NCI-H2171 (cell line): ENCODE measurements around the gene RUNX1.

ENCODE experiments used
- DNase-seq: peaks from one replicate; lab custom pipeline; 2025; lab: John Stamatoyannopoulos, UW

The RUNX1 gene

GRCh38 chr21:34897828-34898227 is 151.3 kb downstream of the RUNX1 start:
- no peak for DNase-seq

GRCh38 chr21:34894401-34894800 is 154.7 kb downstream of the RUNX1 start:
- DNase-seq: no peak

GRCh38 chr21:34892209-34892608 is 156.9 kb downstream of the RUNX1 start:
- no peak for DNase-seq

GRCh38 chr21:34891613-34891943 is 157.5 kb downstream of the RUNX1 start:
- no peak for DNase-seq

- no peak for DNase-seq
These were observed 158.1 kb downstream of the RUNX1 start for GRCh38 chr21:34890724-34891612.

GRCh38 chr21:34890470-34890723 is 158.7 kb downstream of the RUNX1 start:
- DNase-seq: no peak

- peak; percentile 37 for DNase-seq
These were observed 159.2 kb downstream of the RUNX1 start for GRCh38 chr21:34889676-34890469.

- DNase-seq: peak; percentile 22
These were observed 159.8 kb downstream of the RUNX1 start for GRCh38 chr21:34889320-34889675.

- DNase-seq: peak; percentile 87
These were observed 160.4 kb downstream of the RUNX1 start for GRCh38 chr21:34888569-34889319.

GRCh38 chr21:34887725-34888568 is 161.2 kb downstream of the RUNX1 start:
- DNase-seq: peak; percentile 14

GRCh38 chr21:34887105-34887442 is 162.0 kb downstream of the RUNX1 start:
- peak; percentile 13 for DNase-seq

- DNase-seq: no peak
These were observed 162.6 kb downstream of the RUNX1 start for GRCh38 chr21:34886240-34887104.

- no peak for DNase-seq
These were observed 163.4 kb downstream of the RUNX1 start for GRCh38 chr21:34885626-34886239.

- no peak for DNase-seq
These were observed 164.0 kb downstream of the RUNX1 start for GRCh38 chr21:34885125-34885524.

- no peak for DNase-seq
These were observed 164.7 kb downstream of the RUNX1 start for GRCh38 chr21:34884346-34884929.

- DNase-seq: no peak
These were observed 165.4 kb downstream of the RUNX1 start for GRCh38 chr21:34883491-34884271.

GRCh38 chr21:34882719-34883131 is 166.4 kb downstream of the RUNX1 start:
- no peak for DNase-seq

- no peak for DNase-seq
These were observed 167.2 kb downstream of the RUNX1 start for GRCh38 chr21:34881839-34882371.

GRCh38 chr21:34881421-34881820 is 167.7 kb downstream of the RUNX1 start:
- DNase-seq: no peak
